HepG2 (cell line): ENCODE measurements around the gene ZFAND4. TPM values are rescaled to one million over a fixed set of nuclear protein-coding genes. Genes with fewer than 3 reads are reported as not detected.
A peak's percentile ranks its signal among the peaks of the same experiment; 100 is the strongest.

Source experiments
- ATAC-seq: fragments of 200-7000 bp; cut with Tn5 transposase; 3 replicates; pipeline ENCODE4 v1.9.1; 2020; ENCODE audit warnings: mild to moderate bottlenecking, moderate library complexity
- BruUV-seq: library from RNA; stranded (reverse); fragments of 400-500 nt; replicated peaks from 2 replicates; lab custom pipeline; 2021; lab: Mats Ljungman, UMichigan
- CTCF ChIA-PET: fragments of 300-600 bp; formaldehyde crosslinking; extraction: SDS; loops from one replicate; lab custom pipeline; 2021; ENCODE audit warnings: low total read pairs, inconsistent platforms, low intra/inter-chr PET ratio; lab: Yijun Ruan, JAX
- POLR2A ChIA-PET: fragments of 350-600 bp; sonication (Branson Sonifier 250); formaldehyde crosslinking; loops from one replicate; lab custom pipeline; 2020; ENCODE audit warnings: antibody characterized with exemption, inconsistent platforms; lab: Yijun Ruan, JAX
- DNase-seq: peaks from one replicate; pipeline ENCODE4 v3.0.0-alpha.2; 2015; ENCODE audit warnings: low spot score
- FAIRE-seq: peaks from 3 replicates; lab custom pipeline; 2011; peaks lifted over from hg19 to GRCh38; lab: Jason Lieb, UNC
- H2AFZ ChIP-seq: one replicate; pipeline ENCODE4 v1.6.1; 2011; ENCODE audit warnings: low read length, inconsistent platforms
- H3K27ac ChIP-seq: fragments of 300-600 bp; 3 replicates; pipeline ENCODE4 v1.8.0; 2011; ENCODE audit warnings: mixed run types, mild to moderate bottlenecking, mixed read lengths, low read length, inconsistent platforms; ENCODE audit not compliant: insufficient read depth; ENCODE audit errors: extremely low read length
- H3K27me3 ChIP-seq, 2 experiments: fragments of 200-600 bp in 1 of 2; 2 replicates in 1 of 2; 3 replicates in 1 of 2; pipeline versions ENCODE4 v1.6.0 to v1.8.0; 2011; ENCODE audit warnings: low read length in 2 of 2, mild to moderate bottlenecking in 2 of 2, moderate library complexity in 2 of 2, inconsistent platforms in 1 of 2; ENCODE audit not compliant: insufficient read depth in 2 of 2, control insufficient read depth in 1 of 2
- H3K36me3 ChIP-seq, 2 experiments: fragments of 200-600 bp in 1 of 2; replicated peaks in 1 of 2; 2 replicates in 1 of 2; 3 replicates in 1 of 2; pipeline versions ENCODE4 v1.5.1 to v1.8.0; 2011; ENCODE audit warnings: low read length in 2 of 2, inconsistent platforms in 1 of 2; ENCODE audit not compliant: insufficient read depth in 2 of 2, control insufficient read depth in 1 of 2
- H3K4me1 ChIP-seq: 2 replicates; pipeline ENCODE4 v1.5.1; 2012; ENCODE audit warnings: low read length, inconsistent platforms; ENCODE audit not compliant: insufficient read depth
- H3K4me2 ChIP-seq: 2 replicates; pipeline ENCODE4 v1.6.0; 2011; ENCODE audit warnings: low read depth, low read length, inconsistent platforms
- H3K4me3 ChIP-seq, 3 experiments: fragments of 200-600 bp in 1 of 3; sonication (generic), shearing (Covaris generic) in 1 of 3; replicated peaks in 1 of 3; 2 replicates each; pipeline ENCODE4 v1.5.1; 2011 to 2016; ENCODE audit warnings: low read length in 3 of 3, inconsistent platforms in 2 of 3, low read depth in 2 of 3, mild to moderate bottlenecking in 2 of 3, control low read depth in 1 of 3, mixed read lengths in 1 of 3; ENCODE audit not compliant: insufficient read depth in 1 of 3
- H3K79me2 ChIP-seq: one replicate; pipeline ENCODE4 v1.6.1; 2011; ENCODE audit warnings: low read length, inconsistent platforms; ENCODE audit not compliant: insufficient read depth
- H3K9ac ChIP-seq: 2 replicates; pipeline ENCODE4 v1.6.0; 2011; ENCODE audit warnings: mild to moderate bottlenecking, low read depth, low read length, inconsistent platforms; ENCODE audit not compliant: insufficient read depth
- H3K9me3 ChIP-seq: 2 replicates; pipeline ENCODE4 v1.5.1; 2012; ENCODE audit warnings: mild to moderate bottlenecking, low read length
- H4K20me1 ChIP-seq: 2 replicates; pipeline ENCODE4 v1.6.0; 2011; ENCODE audit warnings: inconsistent platforms, mild to moderate bottlenecking, low read length, moderate library complexity; ENCODE audit not compliant: insufficient read depth
- ARID2 ChIP-seq: sonication (generic); formaldehyde crosslinking; IDR thresholded peaks from 2 replicates; pipeline ENCODE4 v1.8.1; 2022; ENCODE audit warnings: mild to moderate bottlenecking, missing genetic modification reagents, borderline replicate concordance
- CENPX ChIP-seq: sonication (generic); formaldehyde crosslinking; IDR thresholded peaks from 2 replicates; pipeline ENCODE4 v1.9.0; 2021; ENCODE audit warnings: mild to moderate bottlenecking, missing genetic modification reagents, moderate library complexity
- HNF4G ChIP-seq, 2 experiments: sonication (generic) in 1 of 2; formaldehyde crosslinking in 1 of 2; IDR thresholded peaks; 2 replicates each; pipeline versions ENCODE4 v1.4.0 to v1.6.1; 2011 to 2020; ENCODE audit warnings: borderline replicate concordance in 2 of 2, low read depth in 2 of 2, mild to moderate bottlenecking in 2 of 2, low read length in 1 of 2, missing genetic modification reagents in 1 of 2, moderate library complexity in 1 of 2
- MED1 ChIP-seq: sonication (generic); formaldehyde crosslinking; IDR thresholded peaks from 2 replicates; pipeline ENCODE4 v1.4.0; 2020; ENCODE audit warnings: missing genetic modification reagents
- MLLT10 ChIP-seq: sonication (generic); formaldehyde crosslinking; IDR thresholded peaks from 2 replicates; pipeline ENCODE4 v1.4.0; 2020; ENCODE audit warnings: missing genetic modification reagents
- NFE2 ChIP-seq: sonication (generic); formaldehyde crosslinking; IDR thresholded peaks from 2 replicates; pipeline ENCODE4 v1.4.0; 2020; ENCODE audit warnings: missing genetic modification reagents
- RORA ChIP-seq: sonication (generic); formaldehyde crosslinking; IDR thresholded peaks from 2 replicates; pipeline ENCODE4 v1.5.0; 2020; ENCODE audit warnings: mild to moderate bottlenecking, missing genetic modification reagents, moderate library complexity
- SRF ChIP-seq: IDR thresholded peaks from 2 replicates; pipeline ENCODE4 v1.6.1; 2011; ENCODE audit warnings: mild to moderate bottlenecking, low read depth, low read length, moderate library complexity
- WGBS: methylation state at CpG from one replicate; pipeline ENCODE4 v1.1.6; 2017; ENCODE audit warnings: low lambda C conversion rate; 5-methylcytosine and 5-hydroxymethylcytosine counted together
- in situ Hi-C: cut with HindIII; loops from 2 replicates; pipeline ENCODE4 v1.10.0; 2017; ENCODE audit warnings: low pct_unique_long_range_greater_than_20kb; ENCODE audit not compliant: extremely low pct_ligation_motif_present
- intact Hi-C: fragments of 100-400 bp; cut with micrococcal nuclease; formaldehyde crosslinking; loops from one replicate; pipeline ENCODE4 v1.10.0; 2022; ENCODE audit not compliant: unreplicated experiment
- polyA plus RNA-seq, 8 experiments: library from polyadenylated mRNA; depleted of rRNA in 3 of 8; stranded (reverse) in 7 of 8; unstranded in 1 of 8; fragments of >200 nt; fragmentation: Illumina TruSeq in 4 of 8; extraction: Trizol in 4 of 8; gene quantifications; 2 replicates each; pipeline versions ENCODE4 v1.2.1 to v1.2.3, GENCODE V29; 2011 to 2016; ENCODE audit warnings: low read depth in 4 of 8, missing spikeins in 1 of 8, mixed read lengths in 1 of 8; ENCODE audit not compliant: insufficient read depth in 1 of 8
- total RNA-seq, 5 experiments: library from RNA; depleted of rRNA; stranded (reverse); fragments of >200 nt; fragmentation: Illumina TruSeq; extraction: Trizol; gene quantifications; 2 replicates each; pipeline ENCODE4 v1.2.3, GENCODE V29; 2016; ENCODE audit warnings: low read depth in 1 of 5
- TF ChIP-seq, protein P1 (sequence below): sonication (generic); formaldehyde crosslinking; IDR thresholded peaks from 2 replicates; pipeline ENCODE4 v1.5.1; 2020; ENCODE audit warnings: missing genetic modification reagents, mild to moderate bottlenecking, borderline replicate concordance
- TF ChIP-seq, protein P2 (sequence below): sonication (generic); formaldehyde crosslinking; IDR thresholded peaks from 2 replicates; pipeline ENCODE4 v1.4.0; 2020; ENCODE audit warnings: mild to moderate bottlenecking, low read depth, missing genetic modification reagents
- TF ChIP-seq, protein P3 (sequence below): sonication (generic); formaldehyde crosslinking; IDR thresholded peaks from 2 replicates; pipeline ENCODE4 v1.5.1; 2020; ENCODE audit warnings: mild to moderate bottlenecking, moderate library complexity, missing genetic modification reagents
- TF ChIP-seq, protein P4 (sequence below): sonication (generic); formaldehyde crosslinking; IDR thresholded peaks from 2 replicates; pipeline ENCODE4 v1.4.0; 2020; ENCODE audit warnings: missing genetic modification reagents
- TF ChIP-seq, protein P5 (sequence below): conservative IDR thresholded peaks from 2 replicates; pipeline ENCODE4 v1.6.1; 2018; ENCODE audit warnings: missing genetic modification reagents

The ZFAND4 gene
- total and polyA plus RNA-seq, 2 of the 13 experiments (the other 11 are each of a cell fraction or from before 2014, with no cell fraction given): 2.9 to 9.2 TPM

DNA sequence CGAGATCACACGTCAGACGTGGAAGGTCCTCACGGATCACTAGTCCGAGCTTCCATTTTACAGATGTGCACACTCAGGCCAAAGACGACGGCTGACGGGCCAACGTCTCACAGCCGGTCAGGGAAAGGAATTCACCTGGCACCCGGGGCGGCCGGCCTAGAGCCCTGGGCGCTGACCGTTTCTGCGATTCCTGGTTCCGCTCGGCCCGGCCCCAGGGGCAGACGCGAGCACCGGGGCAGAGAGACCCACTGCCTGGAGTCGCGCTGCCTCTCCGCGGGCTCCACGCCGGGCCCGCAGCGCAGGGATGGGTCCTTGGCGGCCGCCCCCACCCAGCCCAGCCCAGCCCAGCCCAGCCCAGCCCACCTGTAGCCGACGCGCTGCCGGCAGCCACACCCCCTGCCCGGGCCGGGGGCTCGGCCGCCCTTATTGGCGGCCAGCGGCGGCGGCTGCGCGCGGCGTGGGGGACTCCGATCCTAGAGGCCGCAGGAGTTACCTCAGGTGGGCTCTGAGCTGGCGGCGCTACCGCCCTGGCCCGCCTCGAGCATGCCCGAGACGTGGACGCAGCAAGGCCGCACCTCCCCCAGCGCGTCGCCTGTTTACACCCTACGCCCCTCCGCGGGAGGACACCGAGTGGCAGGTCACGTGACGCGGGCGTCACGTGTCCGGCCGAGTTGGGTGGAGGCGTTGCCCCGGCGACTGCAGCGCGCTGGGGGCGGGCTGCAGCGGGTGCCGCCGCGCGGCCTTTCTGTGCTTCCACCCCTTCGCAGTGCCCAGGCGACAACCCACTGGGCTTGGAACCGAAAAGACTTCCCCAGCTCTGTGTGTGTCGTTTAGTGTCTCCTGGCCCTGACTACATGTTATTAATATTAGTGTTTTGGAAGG lies 78.1 kb downstream of the ZFAND4 start:
- CTCF ChIA-PET: no interaction called here
- no TSS peak for BruUV-seq
- TF ChIP-seq ARID2 (CRISPR knock-in tag): 0 out of 2 replicates have a peak, but pooled peaks have one; percentile 37
- TF ChIP-seq CENPX (CRISPR knock-in tag): no peak
- no peak for TF ChIP-seq SRF
- no peak for TF ChIP-seq NFE2 (CRISPR knock-in tag)
- TF ChIP-seq, protein P1, sequence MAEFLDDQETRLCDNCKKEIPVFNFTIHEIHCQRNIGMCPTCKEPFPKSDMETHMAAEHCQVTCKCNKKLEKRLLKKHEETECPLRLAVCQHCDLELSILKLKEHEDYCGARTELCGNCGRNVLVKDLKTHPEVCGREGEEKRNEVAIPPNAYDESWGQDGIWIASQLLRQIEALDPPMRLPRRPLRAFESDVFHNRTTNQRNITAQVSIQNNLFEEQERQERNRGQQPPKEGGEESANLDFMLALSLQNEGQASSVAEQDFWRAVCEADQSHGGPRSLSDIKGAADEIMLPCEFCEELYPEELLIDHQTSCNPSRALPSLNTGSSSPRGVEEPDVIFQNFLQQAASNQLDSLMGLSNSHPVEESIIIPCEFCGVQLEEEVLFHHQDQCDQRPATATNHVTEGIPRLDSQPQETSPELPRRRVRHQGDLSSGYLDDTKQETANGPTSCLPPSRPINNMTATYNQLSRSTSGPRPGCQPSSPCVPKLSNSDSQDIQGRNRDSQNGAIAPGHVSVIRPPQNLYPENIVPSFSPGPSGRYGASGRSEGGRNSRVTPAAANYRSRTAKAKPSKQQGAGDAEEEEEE: no peak
- TF ChIP-seq, protein P2, sequence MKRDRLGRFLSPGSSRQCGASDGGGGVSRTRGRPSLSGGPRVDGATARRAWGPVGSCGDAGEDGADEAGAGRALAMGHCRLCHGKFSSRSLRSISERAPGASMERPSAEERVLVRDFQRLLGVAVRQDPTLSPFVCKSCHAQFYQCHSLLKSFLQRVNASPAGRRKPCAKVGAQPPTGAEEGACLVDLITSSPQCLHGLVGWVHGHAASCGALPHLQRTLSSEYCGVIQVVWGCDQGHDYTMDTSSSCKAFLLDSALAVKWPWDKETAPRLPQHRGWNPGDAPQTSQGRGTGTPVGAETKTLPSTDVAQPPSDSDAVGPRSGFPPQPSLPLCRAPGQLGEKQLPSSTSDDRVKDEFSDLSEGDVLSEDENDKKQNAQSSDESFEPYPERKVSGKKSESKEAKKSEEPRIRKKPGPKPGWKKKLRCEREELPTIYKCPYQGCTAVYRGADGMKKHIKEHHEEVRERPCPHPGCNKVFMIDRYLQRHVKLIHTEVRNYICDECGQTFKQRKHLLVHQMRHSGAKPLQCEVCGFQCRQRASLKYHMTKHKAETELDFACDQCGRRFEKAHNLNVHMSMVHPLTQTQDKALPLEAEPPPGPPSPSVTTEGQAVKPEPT (CRISPR knock-in tag): no peak
- TF ChIP-seq, protein P3, sequence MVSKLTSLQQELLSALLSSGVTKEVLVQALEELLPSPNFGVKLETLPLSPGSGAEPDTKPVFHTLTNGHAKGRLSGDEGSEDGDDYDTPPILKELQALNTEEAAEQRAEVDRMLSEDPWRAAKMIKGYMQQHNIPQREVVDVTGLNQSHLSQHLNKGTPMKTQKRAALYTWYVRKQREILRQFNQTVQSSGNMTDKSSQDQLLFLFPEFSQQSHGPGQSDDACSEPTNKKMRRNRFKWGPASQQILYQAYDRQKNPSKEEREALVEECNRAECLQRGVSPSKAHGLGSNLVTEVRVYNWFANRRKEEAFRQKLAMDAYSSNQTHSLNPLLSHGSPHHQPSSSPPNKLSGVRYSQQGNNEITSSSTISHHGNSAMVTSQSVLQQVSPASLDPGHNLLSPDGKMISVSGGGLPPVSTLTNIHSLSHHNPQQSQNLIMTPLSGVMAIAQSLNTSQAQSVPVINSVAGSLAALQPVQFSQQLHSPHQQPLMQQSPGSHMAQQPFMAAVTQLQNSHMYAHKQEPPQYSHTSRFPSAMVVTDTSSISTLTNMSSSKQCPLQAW (CRISPR knock-in tag): peak; percentile 80; the same call in 1 of the 2 replicates
- peak; percentile 76; the same call in 1 of the 2 replicates for TF ChIP-seq MED1 (CRISPR knock-in tag)
- no peak for TF ChIP-seq RORA (CRISPR knock-in tag)
- TF ChIP-seq, protein P4, sequence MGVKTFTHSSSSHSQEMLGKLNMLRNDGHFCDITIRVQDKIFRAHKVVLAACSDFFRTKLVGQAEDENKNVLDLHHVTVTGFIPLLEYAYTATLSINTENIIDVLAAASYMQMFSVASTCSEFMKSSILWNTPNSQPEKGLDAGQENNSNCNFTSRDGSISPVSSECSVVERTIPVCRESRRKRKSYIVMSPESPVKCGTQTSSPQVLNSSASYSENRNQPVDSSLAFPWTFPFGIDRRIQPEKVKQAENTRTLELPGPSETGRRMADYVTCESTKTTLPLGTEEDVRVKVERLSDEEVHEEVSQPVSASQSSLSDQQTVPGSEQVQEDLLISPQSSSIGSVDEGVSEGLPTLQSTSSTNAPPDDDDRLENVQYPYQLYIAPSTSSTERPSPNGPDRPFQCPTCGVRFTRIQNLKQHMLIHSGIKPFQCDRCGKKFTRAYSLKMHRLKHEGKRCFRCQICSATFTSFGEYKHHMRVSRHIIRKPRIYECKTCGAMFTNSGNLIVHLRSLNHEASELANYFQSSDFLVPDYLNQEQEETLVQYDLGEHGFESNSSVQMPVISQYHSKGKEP (CRISPR knock-in tag): no peak
- no peak for TF ChIP-seq MLLT10 (CRISPR knock-in tag)
- TF ChIP-seq HNF4G (IDR thresholded peaks at IDR 0.05; ENCODE audit: borderline replicate concordance, low read depth, low read length): peak; percentile 35; the same call in 1 of the 2 replicates
- 0 out of 2 replicates have a peak, but pooled peaks have one; percentile 49 for TF ChIP-seq HNF4G (CRISPR knock-in tag; IDR thresholded peaks at IDR 0.05; ENCODE audit: borderline replicate concordance, low read depth)
- TF ChIP-seq, protein P5, sequence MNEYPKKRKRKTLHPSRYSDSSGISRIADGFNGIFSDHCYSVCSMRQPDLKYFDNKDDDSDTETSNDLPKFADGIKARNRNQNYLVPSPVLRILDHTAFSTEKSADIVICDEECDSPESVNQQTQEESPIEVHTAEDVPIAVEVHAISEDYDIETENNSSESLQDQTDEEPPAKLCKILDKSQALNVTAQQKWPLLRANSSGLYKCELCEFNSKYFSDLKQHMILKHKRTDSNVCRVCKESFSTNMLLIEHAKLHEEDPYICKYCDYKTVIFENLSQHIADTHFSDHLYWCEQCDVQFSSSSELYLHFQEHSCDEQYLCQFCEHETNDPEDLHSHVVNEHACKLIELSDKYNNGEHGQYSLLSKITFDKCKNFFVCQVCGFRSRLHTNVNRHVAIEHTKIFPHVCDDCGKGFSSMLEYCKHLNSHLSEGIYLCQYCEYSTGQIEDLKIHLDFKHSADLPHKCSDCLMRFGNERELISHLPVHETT: peak; percentile 92

More for the DNA sequence above, 78.1 kb downstream of the ZFAND4 start:
- WGBS: 2% methylated on average over 25 of the region's 88 CpGs
- POLR2A ChIA-PET: interaction anchor here (0.8 to 2.1 kb wide), 2 partner anchors 13 to 19 kb away, joined by 3 to 6 read pairs; no protein-coding TSS in a partner anchor
- H2AFZ ChIP-seq: peak overlapping the region; percentile 92
- H3K4me1 ChIP-seq: peaks cover 64% of the 10 kb centered on the region
- H4K20me1 ChIP-seq: no peaks in the 10 kb centered on the region
- FAIRE-seq (peak; percentile 51), DNase-seq (peak; percentile 90), ATAC-seq (peak; percentile 92)
- H3K4me2 ChIP-seq: peak overlapping the region; percentile 94
- peak overlapping the region; percentile 81 to 92 (median 88) for H3K4me3 ChIP-seq
- no peaks in the 10 kb centered on the region; a peak in 1 of 5 replicates for H3K27me3 ChIP-seq
- in situ Hi-C loops: no loop called here
- H3K36me3 ChIP-seq: peaks cover 0 to 4% of the 10 kb centered on the region in 2 experiments; a peak in 1 of 5 replicates
- no peaks in the 10 kb centered on the region for H3K9me3 ChIP-seq
- peaks cover 25% of the 10 kb centered on the region for H3K79me2 ChIP-seq
- intact Hi-C loops: loop anchor here (1.0 to 5.0 kb wide), 4 partner anchors 34 to 124 kb away; partner anchors contain the start of gene ZFAND4
- peak overlapping the region; percentile 77 for H3K27ac ChIP-seq
- peak overlapping the region; percentile 82 for H3K9ac ChIP-seq
